NOMO-1 treated with DMSO at 0.1 percent for 48 hours (cell line): ENCODE measurements around the gene CAPSL.
"Not testable (repeated sequence)": the region's sequence is repeated elsewhere in the genome, so short reads cannot be mapped to it uniquely, and the experiment has no call there.

Experiments used
- DNase-seq: peaks from one replicate; lab custom pipeline; 2025; ENCODE audit not compliant: unreplicated experiment; lab: John Stamatoyannopoulos, UW

The CAPSL gene

DNA sequence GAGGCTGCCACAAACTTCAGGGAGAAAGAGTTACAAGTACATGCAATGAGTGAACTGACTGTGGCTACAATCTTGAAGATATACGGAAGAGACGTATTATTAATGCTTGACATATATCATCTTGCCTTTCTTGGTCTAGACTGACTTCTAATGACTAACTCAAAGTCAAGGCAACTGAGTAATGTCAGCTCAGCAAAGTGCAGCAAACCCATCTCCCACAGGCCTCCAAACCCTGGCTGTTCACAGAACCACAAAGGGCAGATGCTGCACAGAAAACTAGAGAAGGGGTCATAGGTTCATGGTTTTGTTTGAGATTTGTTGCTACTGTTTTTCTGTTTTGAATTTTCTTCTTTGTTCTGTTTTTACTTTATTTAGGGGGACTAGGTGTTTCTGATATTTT, 60.8 kb downstream of the CAPSL start:
- DNase-seq, result no peak

DNA sequence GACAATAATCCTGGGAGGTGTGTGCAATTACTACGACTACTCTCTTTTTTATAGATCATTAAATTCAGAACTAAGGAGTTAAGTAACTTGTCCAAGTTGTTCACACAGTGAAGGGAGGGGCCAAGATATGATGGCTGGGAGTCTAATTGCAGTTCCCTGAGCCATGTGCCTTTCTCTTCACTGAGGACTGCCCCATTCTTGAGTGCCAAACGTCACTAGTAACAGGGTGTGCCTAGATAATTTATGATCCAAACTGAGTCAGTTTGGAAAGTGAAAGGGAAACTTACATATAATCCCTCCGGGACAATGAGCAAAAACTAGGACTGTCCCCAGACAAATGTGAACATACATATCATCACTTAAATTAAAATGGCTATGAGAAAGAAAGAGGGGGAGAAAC, 61.5 kb downstream of the CAPSL start:
- DNase-seq, result no peak

DNA sequence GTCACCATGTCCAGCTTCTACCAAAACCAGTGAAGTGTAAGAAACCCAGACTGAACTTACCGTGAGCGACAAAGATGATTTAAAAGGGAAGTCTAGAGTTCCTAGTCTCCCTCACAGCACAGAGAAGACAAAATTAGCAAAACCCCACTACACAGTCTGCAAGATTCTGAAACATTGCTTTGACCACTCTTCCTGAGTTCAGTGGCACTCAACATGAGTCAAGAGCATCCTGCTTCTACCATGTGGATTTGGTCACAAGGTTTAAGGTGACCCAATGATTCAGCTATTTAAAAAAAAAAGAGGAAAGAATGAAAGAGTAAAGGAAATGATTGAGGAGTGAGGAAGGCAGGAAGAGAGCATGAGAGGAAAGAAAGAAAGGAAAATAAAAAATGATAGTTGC, 62.0 kb downstream of the CAPSL start:
- peak; percentile 15 for DNase-seq

DNA sequence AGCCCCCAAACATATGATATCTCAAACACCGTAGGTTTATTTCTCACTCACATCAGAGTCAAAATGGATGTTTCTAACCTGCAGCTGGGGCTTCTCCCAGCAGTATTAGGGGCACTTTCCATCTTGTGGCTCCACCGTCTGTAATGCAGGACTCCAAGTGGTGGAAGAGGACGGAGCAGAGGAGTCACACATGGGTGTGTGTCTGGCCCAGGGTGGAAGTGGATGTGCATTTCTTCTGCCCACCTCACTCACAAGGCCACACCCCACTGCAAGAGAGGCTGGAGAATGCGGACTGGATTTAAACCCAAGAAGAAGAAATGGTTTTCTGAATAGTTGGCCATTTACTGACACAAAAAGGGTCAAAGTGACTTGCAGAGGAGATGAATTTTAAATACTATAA, 67.8 kb downstream of the CAPSL start:
- no peak for DNase-seq

DNA sequence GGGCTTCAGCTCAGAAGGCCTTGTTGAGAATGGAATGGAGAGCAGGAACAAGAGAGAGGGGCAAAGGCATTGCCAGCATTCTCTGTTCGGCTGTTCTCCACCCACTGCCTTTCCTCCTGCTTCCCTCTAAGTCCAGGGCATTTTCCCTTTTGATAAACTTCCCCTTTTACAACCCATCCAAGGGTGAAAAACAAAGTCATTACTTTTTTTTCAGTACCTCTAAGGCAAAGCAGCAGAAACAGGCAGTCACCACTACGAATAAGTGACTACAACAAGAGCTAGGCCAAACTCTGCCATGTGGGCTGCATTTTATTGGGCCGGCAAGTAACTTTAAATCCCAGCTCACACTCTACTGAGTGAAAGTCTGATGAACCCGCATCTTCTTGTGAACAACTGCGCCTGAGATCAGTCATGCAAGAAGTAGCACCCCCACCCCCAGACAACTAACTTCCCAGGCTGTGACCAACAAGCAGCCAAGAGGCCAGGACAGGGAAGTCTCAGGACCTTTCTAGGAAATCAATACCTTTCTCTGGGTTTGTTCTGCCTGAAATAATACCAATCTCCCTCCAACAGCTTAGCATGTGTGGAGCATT, 68.6 kb downstream of the CAPSL start:
- DNase-seq, result no peak

DNA sequence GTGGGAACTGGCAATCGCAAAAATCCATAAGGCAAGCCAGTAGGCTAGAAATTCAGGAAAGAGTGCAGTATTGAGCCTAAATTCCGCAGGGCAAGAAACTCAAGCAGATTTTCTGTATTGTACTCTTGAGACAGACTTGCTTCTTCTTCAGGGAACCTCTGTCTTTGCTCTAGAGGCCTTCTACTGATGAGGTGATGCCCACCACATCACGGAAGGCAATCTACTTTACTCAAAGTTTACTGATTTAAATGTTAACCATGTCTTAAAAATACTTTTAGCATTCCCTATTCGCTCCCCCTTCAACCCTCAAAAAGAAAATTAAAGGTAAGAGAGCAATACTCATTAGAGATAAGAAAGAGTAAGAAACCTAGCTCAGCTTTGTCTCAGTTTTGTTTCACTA, 70.4 kb downstream of the CAPSL start:
- no peak for DNase-seq

DNA sequence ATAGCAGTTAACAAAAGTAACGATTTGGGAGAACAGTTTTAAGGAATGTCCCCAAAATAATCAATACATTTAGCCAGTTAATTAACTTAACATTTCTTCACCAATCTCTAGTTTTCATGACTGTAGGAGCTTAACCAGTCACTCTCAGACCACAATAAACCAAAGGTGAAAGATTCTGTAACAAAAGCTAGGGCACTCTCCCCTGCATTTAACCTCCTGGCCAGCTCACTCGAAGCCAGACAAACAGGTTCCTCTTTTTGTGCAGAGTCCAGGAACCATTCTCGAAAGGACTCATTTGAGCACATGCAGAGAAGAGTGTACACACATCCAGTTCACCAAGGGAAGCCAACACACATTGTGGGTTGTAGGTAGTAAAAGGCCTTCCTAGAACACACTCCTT, 75.3 kb downstream of the CAPSL start:
- peak; percentile 61 for DNase-seq

DNA sequence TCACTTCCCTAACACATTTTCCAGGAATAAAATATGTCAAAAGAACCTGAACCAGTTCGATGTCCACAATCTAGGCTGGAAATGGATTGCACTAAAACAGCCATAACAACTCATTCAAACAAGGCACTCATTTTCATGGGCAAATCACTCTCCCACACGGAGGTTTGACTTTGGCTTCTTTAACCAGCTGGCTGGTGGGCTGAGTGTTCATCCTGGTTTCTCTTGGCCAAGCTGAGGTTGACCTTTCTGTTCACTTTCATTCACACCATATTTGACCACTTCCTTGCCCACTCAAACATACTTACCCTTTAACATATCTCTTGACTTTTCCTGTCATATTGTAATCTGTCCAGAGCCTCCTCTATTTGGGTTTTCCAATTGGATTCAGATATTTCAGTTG, 76.3 kb downstream of the CAPSL start:
- no peak for DNase-seq

DNA sequence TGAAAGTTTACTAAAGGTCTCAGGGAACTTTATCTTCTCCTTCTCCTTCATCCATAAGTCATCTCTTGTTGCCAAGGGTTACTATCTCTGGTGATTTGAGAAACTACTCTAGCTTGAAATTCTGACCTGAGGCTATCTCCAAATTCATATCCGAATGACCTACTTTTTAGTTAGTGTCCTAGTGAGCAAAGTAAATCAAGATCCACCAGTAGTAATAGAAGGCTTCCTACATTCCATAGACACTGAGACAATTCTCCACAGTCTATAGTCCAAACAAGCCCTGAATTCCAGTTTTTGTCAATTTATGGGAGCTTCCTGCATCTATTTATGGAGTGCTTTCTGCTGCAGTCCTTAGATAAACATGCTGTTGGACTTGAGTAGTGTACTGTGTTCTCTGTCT, 76.7 kb downstream of the CAPSL start:
- no peak for DNase-seq

DNA sequence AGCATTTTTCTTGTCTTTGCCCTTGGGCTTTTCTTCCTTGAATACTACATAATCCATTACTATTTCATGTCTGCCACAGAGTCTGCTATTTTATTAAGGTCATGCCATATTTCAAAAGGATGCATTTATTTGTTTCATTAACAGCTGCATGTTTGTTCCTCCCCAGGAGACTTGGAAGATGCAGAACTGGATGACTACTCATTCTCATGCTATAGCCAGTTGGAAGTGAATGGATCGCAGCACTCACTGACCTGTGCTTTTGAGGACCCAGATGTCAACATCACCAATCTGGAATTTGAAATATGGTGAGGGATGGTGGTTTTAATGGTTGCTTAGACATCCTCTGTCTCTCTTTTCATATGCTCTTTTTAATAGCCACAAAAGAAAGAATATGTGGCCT, 77.7 kb downstream of the CAPSL start:
- no peak for DNase-seq

DNA sequence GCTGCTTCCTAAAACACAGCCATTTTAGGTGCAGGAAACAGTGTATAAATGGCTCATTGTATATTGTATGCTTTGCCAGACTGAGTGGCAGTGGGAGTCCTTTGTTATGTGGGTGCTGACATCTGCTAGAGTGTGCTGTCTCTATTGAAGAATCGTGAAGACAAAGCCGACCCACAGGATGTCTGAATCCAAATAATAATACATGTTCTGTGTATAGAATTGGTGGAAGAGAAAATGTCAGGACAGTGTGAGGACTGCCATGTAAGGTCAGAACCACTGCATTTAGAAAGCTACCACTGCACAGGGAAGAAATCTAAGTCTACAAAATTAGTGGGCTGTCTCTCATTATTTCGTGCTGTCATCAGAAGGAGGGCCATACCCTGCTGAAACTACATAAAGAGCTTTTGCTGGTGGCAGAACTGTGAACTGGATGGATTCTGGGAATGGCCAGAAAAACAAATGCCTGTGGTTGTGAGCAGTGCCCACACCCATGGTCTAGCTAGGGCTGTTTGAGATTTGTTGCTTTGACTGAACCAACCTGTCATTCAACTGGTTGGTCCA, 79.2 kb downstream of the CAPSL start:
- DNase-seq, result no peak

DNA sequence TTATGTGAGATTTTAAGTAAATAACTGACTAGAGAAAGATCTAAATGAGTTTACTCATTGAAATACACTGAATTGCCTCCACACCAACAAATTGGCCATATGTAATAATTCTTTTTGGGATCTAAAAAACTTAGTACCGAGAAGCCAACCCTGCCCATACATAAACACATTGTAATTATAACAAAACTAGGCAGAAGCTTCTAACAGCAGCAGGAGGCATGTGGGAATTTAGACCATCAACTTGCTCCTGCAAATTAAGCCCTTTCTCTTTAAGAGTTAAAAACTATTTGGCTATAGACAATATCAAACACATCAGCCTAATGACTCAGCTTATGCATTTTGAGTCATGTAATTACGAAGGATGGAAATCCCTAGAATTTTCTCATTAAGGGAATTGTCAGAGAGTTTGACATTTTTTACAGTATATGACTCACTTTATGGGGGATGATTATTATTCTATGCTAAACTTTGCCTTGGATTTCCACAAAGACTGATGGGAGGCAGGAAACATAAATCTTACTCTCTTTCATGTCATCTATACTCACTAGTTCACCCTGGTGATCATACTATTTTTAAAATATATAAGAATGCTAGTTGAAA, 80.7 kb downstream of the CAPSL start:
- no peak for DNase-seq

DNA sequence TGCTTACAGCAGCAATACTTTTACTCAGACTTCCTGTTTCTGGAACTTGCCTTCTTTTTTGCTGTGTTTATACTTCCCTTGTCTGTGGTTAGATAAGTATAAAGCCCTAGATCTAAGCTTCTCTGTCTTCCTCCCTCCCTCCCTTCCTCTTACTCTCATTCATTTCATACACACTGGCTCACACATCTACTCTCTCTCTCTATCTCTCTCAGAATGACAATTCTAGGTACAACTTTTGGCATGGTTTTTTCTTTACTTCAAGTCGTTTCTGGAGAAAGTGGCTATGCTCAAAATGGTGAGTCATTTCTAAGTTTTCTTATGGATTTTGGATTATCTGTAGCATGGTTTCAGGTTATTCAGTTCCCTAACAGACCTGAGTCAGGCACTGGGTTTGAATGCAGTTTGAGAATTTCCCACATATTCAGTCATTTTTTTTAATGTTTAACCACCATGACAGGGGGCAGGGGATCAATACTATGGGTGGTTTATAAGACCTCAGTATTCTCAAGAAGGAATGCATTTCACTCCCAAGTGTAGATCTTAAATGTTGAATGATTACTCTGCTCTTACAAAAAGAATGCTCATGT, 81.6 kb downstream of the CAPSL start, which contains the start of gene IL7R:
TSS of gene IL7R (plus strand) at position 127 of the 587 bp plus-strand sequence. CDS start at position 214, 87 bp downstream.
- peak; percentile 93 for DNase-seq

DNA sequence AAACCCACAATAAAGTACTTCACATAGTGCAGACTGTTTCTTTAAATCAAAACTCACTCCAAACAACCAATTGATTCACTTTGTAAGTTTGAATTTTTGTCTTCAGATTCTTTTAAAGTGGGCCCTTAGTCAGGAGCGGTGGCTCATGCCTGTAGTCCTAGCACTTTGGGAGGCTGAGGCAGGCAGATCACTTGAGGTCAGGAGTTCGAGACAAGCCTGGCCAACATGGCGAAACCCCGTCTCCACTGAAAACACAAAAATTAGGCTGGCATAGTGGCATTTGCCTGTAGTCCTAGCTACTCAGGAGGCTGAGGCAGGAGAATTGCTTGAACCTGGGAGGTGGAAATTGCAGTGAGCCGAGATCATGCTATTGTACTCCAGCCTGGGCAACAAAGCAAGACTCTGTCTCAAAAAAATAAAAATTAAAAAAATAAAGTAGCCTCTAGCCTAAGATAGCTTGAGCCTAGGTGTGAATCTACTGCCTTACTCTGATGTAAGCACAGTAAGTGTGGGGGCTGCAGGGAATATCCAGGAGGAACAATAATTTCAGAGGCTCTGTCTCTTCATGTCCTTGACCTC, 82.1 kb downstream of the CAPSL start:
- not testable (repeated sequence) for DNase-seq

DNA sequence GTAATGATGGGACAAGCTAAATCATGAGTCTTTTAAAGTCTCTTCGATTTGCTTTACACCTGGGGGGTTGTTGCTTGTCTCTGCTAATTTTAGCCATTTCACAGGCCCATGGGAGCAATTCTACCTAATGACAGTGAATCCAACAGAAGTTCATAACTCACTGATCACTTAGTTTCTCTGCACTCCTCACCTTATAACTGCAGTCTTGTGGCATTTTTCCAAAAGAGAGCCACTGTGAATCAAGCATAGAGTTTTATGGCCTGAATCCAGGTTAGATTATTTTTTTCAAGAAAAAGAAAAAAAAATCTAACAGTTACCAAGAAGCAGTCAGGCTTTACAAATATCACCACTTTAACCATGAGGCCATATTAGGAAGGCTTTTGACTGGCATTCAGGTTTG, 83.2 kb downstream of the CAPSL start:
- no peak for DNase-seq
